Activated naive CD4-positive, alpha-beta T cell (primary cell): Measurements from ENCODE around the gene MRPL4.
A peak's percentile ranks its signal among the peaks of the same experiment; 100 is the strongest.
"Not testable (repeated sequence)": the region's sequence is repeated elsewhere in the genome, so short reads cannot be mapped to it uniquely, and the experiment has no call there.

Experiments used
- DNase-seq, 4 experiments: peaks; one replicate each; lab custom pipeline; 2025; lab: John Stamatoyannopoulos, UW

The MRPL4 gene

GRCh38 chr19:10230173-10230860 is 21.7 kb upstream of the MRPL4 start:
- DNase-seq = peak; percentile 13 to 47 (median 42)

- DNase-seq = peak; percentile 24 to 50 (median 38)
Observed at GRCh38 chr19:10230861-10231611, 21.0 kb upstream of the MRPL4 start, which contains the start of gene S1PR2. S1PR2 (minus strand) TSS chr19:10231331; CDS start chr19:10224905, 6,426 bp downstream.

GRCh38 chr19:10231612-10232228 is 20.3 kb upstream of the MRPL4 start:
- DNase-seq = no peak

- no peak for DNase-seq
Observed at GRCh38 chr19:10233946-10234345, 18.1 kb upstream of the MRPL4 start.

GRCh38 chr19:10235003-10235402 is 17.0 kb upstream of the MRPL4 start:
- DNase-seq = no peak

GRCh38 chr19:10235409-10235808 is 16.6 kb upstream of the MRPL4 start:
- not testable (repeated sequence) for DNase-seq

- no peak for DNase-seq
Observed at GRCh38 chr19:10237702-10238101, 14.3 kb upstream of the MRPL4 start.

- DNase-seq = no peak
Observed at GRCh38 chr19:10238172-10238783, 13.7 kb upstream of the MRPL4 start.

- not testable (repeated sequence) for DNase-seq
Observed at GRCh38 chr19:10241826-10242449, 10.1 kb upstream of the MRPL4 start.

GRCh38 chr19:10243606-10244005 is 8.4 kb upstream of the MRPL4 start:
- no peak for DNase-seq

GRCh38 chr19:10245189-10245939 is 6.7 kb upstream of the MRPL4 start:
- no peak for DNase-seq

- no peak for DNase-seq
Observed at GRCh38 chr19:10246511-10246910, 5.5 kb upstream of the MRPL4 start.

GRCh38 chr19:10252707-10253106 is 693 bp downstream of the MRPL4 start:
- no peak for DNase-seq

- no peak for DNase-seq
Observed at GRCh38 chr19:10254244-10254643, 2.2 kb downstream of the MRPL4 start.

GRCh38 chr19:10255358-10255757 is 3.3 kb downstream of the MRPL4 start:
- DNase-seq = no peak

GRCh38 chr19:10256551-10256950 is 4.5 kb downstream of the MRPL4 start:
- DNase-seq = no peak

- DNase-seq = no peak
Observed at GRCh38 chr19:10256970-10257615, 5.1 kb downstream of the MRPL4 start.

- DNase-seq = no peak
Observed at GRCh38 chr19:10258080-10258710, 6.2 kb downstream of the MRPL4 start.

- DNase-seq = peak; percentile 50 to 77 (median 64)
Observed at GRCh38 chr19:10259162-10259905, 7.3 kb downstream of the MRPL4 start.
